ENCODE results near the gene SLC9A2.

SLC9A2 gene, protein sequence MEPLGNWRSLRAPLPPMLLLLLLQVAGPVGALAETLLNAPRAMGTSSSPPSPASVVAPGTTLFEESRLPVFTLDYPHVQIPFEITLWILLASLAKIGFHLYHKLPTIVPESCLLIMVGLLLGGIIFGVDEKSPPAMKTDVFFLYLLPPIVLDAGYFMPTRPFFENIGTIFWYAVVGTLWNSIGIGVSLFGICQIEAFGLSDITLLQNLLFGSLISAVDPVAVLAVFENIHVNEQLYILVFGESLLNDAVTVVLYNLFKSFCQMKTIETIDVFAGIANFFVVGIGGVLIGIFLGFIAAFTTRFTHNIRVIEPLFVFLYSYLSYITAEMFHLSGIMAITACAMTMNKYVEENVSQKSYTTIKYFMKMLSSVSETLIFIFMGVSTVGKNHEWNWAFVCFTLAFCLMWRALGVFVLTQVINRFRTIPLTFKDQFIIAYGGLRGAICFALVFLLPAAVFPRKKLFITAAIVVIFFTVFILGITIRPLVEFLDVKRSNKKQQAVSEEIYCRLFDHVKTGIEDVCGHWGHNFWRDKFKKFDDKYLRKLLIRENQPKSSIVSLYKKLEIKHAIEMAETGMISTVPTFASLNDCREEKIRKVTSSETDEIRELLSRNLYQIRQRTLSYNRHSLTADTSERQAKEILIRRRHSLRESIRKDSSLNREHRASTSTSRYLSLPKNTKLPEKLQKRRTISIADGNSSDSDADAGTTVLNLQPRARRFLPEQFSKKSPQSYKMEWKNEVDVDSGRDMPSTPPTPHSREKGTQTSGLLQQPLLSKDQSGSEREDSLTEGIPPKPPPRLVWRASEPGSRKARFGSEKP

DNA sequence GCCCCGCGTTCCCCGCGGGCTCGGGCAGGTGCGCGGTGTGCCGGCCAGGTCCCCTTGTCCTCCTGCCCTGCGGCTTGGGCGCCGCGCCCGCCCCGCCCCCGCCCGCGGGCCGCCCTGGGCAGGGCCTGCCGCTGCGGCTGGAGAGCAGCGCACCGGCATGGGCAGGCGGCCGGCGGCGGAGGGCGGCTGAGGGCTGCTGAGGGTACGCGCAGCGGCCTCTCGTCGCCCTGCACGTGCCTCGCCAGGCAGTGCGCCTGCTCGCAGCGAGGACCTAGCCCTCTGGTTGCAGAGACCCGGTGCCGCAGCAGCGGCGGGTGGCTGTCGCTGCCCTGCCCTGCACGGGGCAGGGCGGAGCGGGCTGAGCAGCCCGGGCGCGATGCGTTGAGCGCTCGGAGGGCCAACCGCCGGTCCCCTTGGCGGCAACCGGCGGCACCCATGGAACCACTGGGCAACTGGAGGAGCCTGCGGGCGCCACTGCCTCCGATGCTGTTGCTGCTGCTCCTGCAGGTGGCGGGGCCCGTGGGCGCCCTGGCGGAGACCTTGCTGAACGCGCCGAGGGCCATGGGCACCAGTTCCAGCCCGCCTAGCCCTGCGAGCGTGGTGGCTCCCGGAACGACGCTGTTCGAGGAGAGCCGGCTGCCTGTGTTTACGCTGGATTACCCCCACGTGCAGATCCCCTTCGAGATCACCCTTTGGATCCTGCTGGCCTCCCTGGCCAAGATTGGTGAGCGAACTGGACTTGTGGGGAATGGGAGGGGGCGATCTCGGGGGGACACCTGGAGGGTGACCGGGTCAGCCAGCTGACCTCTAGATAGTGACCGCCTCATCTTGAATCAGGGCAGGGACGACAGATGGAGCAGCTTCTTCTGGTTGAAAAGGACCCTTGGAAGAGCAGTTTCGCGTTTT lies at the start of gene SLC9A2:
SLC9A2 (plus strand) TSS at position 140 of the 906 bp plus-strand sequence; CDS start at position 436, 296 bp downstream.
- DNase-seq = no peak

DNA sequence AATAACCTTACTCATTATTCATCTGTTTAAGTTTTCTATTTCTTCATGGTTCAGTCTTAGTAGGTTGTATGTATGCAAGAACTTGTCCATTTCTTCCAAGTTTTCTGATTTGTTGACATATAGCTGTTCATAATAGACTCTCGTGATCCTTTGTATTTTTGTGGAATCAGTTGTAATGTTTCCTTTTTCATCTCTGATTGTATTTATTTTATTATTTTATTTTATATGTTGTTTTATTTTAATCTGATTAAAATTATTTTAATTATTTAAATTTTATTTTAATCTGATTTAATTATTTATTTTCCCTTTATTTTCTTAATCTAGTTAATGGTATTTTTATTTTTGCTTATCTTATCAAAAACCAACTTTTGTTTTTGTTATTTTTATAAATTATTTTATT lies 43.5 kb upstream of the SLC9A2 start:
- DNase-seq = no peak

DNA sequence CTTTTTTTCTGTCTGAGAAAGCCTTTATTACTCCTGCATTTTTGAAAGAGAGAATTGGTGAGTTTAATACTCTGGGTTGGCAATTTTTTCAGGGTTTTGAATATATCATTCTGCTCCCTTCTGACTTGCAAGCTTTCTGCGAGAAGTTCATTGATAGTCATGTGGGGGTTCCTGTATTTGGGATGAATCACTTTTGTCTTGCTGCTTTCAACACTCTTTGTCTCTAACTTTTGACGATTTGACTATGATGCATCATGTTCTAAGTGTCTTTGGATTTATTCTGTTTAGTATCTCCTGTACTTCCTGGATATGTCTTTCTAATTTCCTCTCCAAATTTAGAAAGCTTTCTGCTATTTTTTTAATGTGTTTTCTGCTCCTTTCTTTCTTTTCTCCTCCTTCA lies 41.0 kb upstream of the SLC9A2 start:
- DNase-seq = no peak

DNA sequence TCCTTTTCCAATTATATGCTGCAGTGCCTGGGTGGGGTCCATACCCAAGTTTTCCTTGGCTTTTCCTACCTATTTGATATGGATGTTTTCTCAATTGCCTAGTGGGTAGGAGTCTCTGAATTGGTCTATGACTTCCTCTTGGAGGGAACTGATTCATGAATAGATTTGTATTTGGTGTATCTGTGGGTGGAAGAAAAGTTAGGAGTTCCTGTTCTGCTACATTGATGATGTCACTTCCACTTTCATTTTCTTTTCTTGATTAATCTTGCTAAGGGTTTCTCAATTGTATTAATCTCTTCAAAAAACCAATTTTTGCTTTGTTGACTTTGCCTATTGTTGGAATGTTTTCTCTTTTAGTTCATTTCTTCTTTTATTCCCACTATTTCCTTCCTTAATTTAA lies 37.4 kb upstream of the SLC9A2 start:
- no peak for DNase-seq

DNA sequence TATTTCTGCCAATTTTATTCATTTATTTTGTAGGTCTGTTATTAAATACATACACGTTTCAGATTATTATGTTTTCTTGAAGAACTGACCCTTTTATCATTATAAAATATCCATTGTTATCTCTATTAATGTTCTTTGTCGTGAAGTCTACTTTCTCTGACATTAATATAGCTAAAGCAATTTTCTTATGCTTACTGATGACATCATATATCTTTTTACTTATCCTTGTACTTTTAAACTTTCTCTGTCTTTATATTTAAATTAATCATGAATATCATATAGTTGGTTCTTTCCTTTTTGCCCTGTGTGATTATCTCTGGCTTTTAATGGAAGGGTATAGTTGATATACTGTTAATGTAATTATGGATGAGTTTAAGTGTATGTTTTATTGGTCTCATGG lies 36.5 kb upstream of the SLC9A2 start:
- DNase-seq = no peak

DNA sequence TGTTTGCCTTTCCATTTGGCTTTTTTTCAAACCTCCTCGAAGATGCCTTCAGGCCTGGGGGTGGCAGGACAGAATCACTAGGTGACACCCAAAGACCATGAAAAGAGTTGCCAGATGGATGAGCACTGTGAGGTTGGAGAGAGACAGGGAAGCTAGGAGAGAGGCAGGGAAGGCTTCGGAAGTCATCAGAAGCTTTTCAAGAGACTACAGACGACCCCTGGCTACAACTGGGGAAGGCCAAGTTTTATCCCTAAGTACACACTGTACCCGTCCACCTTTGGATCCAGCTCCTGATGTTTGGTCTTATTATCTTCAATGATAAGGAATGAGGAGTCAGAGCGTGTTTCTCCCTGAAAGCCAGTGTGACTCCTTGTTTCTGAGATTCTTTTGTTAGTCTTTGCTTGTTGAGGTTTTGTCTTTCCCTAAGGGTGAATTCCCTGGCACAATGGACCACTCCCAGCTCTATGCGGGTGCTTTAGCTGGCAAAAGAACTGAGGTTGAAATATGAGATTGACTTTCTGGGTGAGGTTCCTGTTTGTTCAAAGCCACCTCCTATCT lies 33.4 kb upstream of the SLC9A2 start:
- no peak for DNase-seq

DNA sequence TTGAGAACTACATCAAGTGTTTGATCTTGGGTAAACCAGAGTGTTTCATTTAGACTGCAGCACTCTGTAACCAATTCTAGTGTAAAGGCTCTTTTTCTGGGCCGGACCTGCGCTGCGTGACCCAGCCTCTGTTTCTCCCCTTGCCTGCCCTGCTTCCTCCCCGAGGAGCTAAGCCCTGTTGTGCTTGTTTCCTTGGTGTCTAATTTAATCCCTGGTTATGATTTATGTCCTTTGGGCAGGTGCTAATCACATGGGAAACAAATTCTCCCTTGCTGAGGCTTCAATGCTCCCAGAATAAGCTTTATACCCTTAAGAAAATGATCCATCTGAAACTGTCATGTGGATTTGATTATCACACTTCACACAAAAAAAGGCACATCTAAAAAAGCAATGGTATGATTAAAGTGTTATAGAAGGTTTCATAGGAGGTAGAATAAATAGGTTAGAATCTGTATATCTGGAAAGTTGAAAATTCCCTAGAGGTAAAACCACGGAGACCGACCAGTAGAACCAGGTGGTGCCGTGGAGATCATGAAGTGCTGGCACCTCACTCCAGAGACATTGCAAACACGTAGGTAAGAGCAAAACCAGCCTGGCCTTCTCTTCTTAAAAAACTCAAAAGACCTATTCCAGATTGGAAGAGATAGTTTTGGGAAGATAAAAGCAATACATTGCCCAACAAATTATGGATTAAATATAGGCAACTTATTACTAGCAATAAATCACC lies 31.0 kb upstream of the SLC9A2 start:
- DNase-seq = no peak

DNA sequence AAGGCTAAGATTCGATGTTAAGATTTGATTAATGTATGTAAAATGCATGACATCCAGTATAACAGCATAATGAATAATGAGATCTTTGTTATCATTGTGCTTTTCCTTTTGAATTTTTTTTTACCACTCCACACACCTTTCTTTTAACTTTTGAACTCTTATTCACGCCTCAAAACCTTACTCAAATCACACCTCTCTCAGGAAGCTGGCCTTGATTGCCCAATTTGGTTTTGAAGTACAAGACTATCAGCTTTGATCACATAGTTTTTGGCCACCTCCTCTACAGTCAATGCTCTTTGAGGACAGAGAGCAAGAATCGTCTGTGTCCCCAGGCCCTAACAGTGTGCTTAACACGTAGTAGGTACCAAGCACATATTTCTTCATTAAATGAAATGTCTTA lies 29.9 kb upstream of the SLC9A2 start:
- no peak for DNase-seq

DNA sequence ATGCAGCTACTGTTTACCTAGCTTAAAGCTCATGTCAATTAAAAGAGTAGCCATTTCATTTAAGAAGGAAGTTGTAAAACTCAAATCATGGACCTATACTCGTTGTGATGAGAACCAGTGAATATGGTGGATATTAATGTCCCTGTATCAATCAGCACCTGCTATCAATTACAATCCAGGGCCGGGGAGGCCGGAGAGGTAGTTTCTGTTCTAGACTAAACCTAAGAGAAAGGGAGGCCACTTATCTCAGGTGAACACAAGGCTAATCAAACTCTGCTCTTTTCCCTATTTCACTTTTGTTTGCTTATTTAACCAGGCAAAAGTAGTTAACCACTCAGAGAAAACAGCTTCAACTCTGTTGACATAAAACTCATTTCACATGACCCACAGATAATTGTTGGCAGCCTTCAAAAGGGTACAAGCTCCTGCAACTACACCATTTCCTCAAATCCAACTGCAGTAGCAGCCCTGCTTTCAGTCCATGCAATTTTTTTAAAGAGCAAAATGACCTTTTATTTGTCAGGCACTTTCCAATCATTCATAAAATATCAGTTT lies 27.8 kb upstream of the SLC9A2 start:
- no peak for DNase-seq

DNA sequence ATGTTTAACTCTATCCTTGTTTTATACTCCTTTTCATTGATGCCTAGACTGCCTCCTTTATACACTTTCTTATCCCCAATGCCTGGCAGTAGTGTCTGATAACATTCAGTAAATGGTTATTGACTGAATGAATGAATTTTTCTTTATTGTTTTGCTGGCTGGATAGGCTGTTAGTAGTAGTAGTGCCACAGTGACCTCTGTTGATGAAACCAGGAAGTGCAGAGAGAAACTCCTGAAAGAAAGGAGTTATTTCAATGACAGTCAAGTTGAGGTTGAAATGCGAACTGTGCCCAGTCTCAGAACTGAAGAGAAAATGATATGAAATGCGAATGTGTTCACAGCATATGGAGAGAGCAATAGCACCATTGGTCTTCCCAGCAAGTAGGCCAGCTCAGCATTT lies 26.8 kb upstream of the SLC9A2 start:
- no peak for DNase-seq

DNA sequence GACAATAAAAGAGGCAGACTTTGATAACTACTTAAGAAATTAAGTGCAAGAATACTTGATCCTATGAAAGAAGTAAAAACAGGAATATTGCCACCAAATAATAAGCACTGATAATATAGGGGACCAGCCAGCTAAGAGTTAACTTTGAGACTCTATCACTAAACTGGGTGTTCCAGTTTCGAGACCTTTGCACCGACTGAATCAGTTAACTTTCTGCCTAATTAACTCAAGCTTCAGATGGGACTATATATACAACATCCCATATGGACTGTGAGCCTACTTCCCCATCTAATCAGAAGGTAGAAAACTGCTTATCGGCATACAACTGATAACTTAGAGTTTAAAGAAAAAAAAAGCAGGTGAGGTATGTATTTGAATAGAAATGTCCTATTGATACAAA lies 25.8 kb upstream of the SLC9A2 start:
- DNase-seq = no peak

DNA sequence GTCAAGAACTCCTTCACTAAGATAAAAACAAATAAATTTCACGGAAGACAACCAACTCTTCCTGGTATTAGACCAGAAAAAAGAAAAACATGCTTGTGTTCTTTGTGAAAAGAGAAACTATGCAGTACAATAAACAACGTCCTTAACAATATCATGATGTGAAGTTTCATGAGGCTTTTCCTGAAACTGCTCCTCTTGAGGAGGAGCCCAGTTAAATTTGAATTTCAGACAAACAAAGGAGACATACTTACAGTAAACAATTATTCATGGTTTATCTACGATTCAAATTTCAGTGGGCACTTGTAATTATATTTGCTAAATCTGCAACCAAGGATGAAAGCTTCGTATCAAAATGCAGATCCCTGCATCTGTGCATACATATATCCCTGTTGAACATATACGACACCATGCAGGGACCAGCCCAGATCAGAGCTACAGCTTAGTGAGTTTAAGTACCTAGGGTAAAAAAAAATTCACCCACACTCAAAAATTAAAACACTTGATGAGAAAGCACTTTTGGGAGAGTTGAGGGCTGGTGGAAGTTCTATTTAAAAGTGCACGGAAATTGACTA lies 24.8 kb upstream of the SLC9A2 start:
- no peak for DNase-seq

DNA sequence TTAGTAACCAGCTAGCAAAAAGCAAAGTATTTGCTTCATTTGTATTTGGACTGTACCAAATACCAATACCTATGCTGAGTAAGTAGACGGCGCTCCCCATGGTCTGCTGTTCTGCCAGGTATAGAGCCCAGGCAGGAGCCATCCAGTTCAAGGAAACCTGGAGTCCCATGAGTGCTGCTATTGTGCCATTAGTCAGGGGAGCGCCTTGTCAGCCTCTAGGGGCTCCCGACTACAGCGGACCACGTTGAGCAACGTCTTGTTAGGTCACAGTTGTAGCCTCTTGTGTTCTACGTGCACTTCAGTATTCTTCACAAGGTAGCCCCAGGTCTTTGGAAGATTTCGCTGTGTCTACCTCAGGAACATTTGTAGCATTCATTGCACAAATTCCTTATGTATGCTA lies 21.6 kb upstream of the SLC9A2 start:
- DNase-seq = no peak

DNA sequence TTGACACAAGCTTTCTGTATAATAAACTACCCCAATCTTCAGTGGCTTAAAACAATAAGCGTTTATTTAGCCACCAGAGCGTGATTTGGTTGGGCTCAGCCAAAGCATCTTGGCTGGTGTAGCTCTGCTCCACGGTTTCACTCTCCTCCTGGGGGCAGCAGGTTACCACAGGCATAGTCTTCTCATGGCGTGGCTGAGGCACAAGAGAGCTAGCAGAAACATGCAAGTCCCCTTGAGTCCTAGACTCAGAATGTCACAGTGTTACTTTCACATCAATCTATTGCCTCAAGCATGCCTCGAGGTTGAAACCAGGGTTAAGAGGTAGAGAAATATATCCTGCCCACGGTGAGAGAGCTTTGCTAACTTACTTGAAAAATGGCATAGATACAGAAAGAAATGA lies 19.9 kb upstream of the SLC9A2 start:
- DNase-seq = no peak

DNA sequence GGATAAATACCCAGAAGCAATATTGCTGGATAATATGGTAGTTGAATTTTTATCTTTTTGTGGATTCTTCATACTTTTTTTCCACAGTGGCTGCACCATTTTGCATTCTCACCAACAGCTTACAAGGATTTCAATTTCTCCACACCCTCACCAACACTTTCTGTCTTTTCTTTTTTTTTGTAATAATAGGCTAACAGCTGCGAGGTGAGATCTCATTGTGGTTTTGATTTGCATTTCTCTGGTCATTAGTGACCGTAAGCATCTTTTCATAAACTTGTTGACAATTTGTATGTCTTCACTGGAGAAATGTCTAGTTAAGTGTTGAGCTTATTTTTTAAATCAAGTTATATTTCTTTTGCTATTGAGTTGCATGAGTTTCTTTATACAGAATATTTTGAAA lies 17.6 kb upstream of the SLC9A2 start:
- DNase-seq = no peak

DNA sequence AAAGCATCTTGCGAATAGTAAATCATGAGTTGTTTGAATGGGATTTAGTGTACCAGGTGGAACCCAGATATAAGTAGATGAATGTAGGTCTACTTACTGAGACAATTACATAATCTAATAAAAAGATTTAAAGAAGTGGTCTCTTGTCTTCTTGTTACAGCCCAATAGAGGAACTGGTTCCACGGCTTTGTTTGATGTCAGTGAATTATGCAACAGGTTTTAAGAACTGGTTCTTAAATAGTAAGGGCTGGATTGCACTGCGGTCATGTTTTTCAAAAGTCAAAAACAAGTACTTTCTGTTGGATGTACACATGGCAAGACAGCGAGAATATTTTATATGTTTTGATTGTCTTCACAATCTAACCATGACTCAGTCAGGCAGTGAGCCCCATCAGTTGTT lies 15.4 kb upstream of the SLC9A2 start:
- DNase-seq = no peak

DNA sequence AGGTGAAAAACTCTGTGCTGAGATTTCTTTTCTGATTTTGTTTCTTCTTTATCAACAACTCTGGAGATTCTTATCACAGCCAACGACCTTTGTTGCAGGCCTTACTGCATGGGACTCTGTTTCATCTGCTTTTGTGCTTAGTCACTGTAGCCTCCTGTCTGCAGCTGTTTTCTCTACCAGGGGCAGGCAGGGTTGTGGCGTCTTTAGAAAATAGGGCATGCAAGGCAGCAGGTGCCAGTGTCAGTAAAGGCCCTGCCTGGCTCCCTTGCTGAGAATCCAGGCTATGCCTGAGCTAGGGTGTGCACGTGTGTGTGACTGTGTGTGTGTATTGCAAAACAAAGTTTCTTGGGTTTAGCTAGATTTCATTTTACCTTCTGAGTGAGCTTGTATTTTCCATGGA lies 14.6 kb upstream of the SLC9A2 start:
- DNase-seq = no peak

DNA sequence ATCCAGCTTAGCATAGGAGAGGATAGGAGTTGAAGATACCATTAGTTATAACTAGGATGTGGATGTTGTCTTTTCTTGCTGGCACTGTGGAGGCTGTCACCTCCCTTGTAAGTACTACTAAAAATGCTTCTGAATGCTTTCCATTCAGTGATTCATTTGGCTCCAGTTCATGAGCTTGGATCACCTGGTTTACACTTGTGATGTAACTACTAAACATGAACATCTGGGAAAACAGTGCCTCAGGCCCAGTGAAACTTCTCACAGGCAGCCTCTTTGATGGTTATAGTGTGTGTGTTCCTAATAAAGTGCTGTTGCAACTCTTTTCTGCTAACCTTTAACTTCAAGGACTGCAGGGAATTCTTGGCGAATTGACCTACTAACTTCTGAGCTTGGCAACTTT lies 13.0 kb upstream of the SLC9A2 start:
- DNase-seq = no peak

DNA sequence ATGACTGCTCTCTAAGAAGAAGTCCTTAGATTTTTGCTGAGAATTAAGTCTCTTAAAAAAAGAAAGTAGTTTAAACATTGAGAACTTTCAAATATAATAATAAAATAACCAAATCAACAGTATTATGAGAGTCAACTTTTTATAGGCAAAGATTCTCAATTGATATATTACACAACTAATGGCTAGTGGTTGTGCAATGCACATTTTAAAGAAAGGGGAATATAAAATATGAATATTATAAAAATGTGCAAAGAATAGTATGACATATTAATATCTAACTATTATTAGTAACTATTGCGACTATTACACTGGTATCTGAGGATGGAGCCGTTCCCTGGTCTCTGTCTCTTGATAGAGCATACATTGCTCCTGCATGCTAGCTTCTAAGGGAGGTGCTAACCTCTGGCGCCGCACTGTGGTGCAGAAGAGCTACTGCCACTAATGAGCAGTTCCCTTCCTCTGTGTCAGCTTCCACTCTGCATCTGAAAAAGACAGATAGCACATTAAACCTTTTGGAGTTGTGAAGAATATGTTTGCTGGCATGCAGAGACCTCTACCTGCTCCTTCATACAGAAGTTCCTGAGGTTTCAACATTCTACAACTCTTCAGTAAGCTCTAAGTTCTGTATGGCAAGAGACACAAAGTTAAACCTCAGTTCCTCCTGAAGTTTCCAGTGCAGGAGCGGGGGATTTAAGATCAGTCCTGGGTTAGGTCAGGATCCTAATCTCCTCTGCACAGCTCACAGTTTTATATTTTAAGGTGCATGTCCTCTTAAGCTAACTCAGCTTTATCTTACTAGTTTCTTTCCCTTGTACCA lies 3.5 kb upstream of the SLC9A2 start:
- DNase-seq = peak; percentile 30
